ENCODE results near the gene ZNF343. TPM values are rescaled to one million over a fixed set of nuclear protein-coding genes. Genes with fewer than 3 reads are reported as not detected.

Gene ZNF343
- total and polyA plus RNA-seq, 8 donors = 8.4 to 19.3 (median 15.1) TPM

GRCh38 chr20:2520617-2521016 is 11.9 kb upstream of the ZNF343 start:
- no peaks in the 10 kb centered on the region for H3K36me3 ChIP-seq
- H3K9me3 ChIP-seq = no peaks in the 10 kb centered on the region
- no peak for ATAC-seq
- TF ChIP-seq, protein P1, sequence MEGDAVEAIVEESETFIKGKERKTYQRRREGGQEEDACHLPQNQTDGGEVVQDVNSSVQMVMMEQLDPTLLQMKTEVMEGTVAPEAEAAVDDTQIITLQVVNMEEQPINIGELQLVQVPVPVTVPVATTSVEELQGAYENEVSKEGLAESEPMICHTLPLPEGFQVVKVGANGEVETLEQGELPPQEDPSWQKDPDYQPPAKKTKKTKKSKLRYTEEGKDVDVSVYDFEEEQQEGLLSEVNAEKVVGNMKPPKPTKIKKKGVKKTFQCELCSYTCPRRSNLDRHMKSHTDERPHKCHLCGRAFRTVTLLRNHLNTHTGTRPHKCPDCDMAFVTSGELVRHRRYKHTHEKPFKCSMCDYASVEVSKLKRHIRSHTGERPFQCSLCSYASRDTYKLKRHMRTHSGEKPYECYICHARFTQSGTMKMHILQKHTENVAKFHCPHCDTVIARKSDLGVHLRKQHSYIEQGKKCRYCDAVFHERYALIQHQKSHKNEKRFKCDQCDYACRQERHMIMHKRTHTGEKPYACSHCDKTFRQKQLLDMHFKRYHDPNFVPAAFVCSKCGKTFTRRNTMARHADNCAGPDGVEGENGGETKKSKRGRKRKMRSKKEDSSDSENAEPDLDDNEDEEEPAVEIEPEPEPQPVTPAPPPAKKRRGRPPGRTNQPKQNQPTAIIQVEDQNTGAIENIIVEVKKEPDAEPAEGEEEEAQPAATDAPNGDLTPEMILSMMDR (IDR thresholded peaks at IDR 0.05) = no peak
- peaks cover 0 to 16% of the 10 kb centered on the region in 2 donors for H3K4me1 ChIP-seq
- no peak for DNase-seq
- H3K4me3 ChIP-seq = no peak overlapping the region
- peaks cover 0 to 10% of the 10 kb centered on the region in 2 donors for H3K27me3 ChIP-seq
- intact Hi-C loops (cut with DNase I) = loop anchor here in 1 of 2 donors (10.0 kb wide), 1 partner anchor 124 kb away; no protein-coding TSS in a partner anchor
- no peak overlapping the region for H3K27ac ChIP-seq

DNA sequence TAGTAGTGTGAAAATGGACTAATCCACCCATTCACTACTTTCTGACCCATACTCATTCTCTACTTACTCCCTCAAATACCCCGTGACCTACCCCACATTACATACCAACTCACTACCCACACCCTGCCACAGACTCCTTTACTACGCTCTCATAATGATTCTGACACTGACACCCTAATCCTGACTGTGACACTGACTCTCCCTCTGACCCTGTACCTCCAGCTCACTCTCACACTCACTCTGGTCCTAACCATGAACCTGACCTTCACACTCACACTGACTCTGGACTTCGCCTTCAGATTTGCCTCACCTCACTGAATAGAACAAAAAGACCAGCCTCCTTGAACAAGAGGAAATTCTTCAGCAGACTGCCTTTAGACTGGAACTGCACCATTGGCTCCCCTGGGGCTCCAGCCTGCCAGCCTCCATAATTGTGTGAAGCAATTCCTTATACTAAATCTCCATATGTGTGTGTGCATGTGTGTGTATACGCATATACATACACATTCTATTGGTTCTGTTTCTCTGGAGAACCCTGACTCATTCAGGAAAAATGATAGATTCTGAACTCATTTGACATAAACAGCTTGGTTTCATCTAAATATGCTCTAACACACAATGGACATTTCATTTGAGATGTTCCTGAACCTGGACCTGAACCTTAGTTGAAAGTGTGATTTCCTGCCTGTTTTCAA is 10.5 kb upstream of the ZNF343 start:
- intact Hi-C loops (cut with DNase I) = no loop called here
- no peak for DNase-seq
- H3K36me3 ChIP-seq = no peaks in the 10 kb centered on the region
- ATAC-seq = no peak
- no peak overlapping the region for H3K27ac ChIP-seq
- TF ChIP-seq, protein P1 (IDR thresholded peaks at IDR 0.05) = no peak
- H3K4me1 ChIP-seq = peaks cover 0 to 9% of the 10 kb centered on the region in 2 donors
- no peaks in the 10 kb centered on the region for H3K27me3 ChIP-seq
- no peak overlapping the region for H3K4me3 ChIP-seq
- H3K9me3 ChIP-seq = no peaks in the 10 kb centered on the region

GRCh38 chr20:2518558-2518957 is 9.8 kb upstream of the ZNF343 start:
- H3K36me3 ChIP-seq = no peaks in the 10 kb centered on the region
- intact Hi-C loops (cut with DNase I) = no loop called here
- no peak overlapping the region for H3K4me3 ChIP-seq
- no peaks in the 10 kb centered on the region for H3K9me3 ChIP-seq
- no peak for DNase-seq
- ATAC-seq = no peak
- TF ChIP-seq, protein P1 (IDR thresholded peaks at IDR 0.05) = no peak
- no peak overlapping the region for H3K27ac ChIP-seq
- H3K27me3 ChIP-seq = no peaks in the 10 kb centered on the region
- peaks cover 0 to 2% of the 10 kb centered on the region in 2 donors for H3K4me1 ChIP-seq

DNA sequence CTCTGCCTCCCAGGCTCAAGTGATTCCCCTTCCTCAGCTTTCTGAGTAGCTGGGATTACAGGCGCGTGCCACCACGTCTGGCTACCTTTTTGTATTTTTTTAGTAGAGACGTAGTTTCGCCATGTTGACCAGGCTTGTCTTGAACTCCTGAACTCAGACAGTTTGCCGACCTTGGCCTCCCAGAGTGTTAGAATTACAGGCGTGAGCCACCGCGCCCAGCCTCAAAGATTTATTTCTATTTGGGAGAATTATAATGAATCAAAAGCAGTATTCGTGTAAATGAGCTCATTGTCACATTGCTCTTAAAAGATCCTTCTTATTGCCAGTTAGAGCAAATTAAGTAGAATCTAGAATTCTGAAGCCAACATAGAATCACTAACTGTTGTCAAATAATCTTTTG is 9.4 kb upstream of the ZNF343 start:
- Histone ChIP-seq H3K36me3 (no peaks in the 10 kb centered on the region), H3K4me1 (peaks cover 0 to 2% of the 10 kb centered on the region in 2 donors), H3K27ac (no peak overlapping the region), H3K4me3 (no peak overlapping the region), H3K9me3 (no peaks in the 10 kb centered on the region), H3K27me3 (no peaks in the 10 kb centered on the region)
- intact Hi-C loops (cut with DNase I) = no loop called here
- ATAC-seq = no peak
- no peak for DNase-seq
- TF ChIP-seq, protein P1 (IDR thresholded peaks at IDR 0.05) = no peak

GRCh38 chr20:2516399-2516798 is 7.7 kb upstream of the ZNF343 start:
- H3K9me3 ChIP-seq = no peaks in the 10 kb centered on the region
- H3K27me3 ChIP-seq = no peaks in the 10 kb centered on the region
- intact Hi-C loops (cut with DNase I) = no loop called here
- TF ChIP-seq, protein P1 (IDR thresholded peaks at IDR 0.05) = no peak
- ATAC-seq = no peak
- no peak overlapping the region for H3K4me3 ChIP-seq
- no peaks in the 10 kb centered on the region for H3K36me3 ChIP-seq
- H3K4me1 ChIP-seq = no peaks in the 10 kb centered on the region
- H3K27ac ChIP-seq = no peak overlapping the region
- DNase-seq = no peak

Data from left lung (tissue), 10 donors.